Testis (tissue), 3 donors: ENCODE measurements around the gene MFAP3L. TPM values are rescaled to one million over a fixed set of nuclear protein-coding genes. Genes with fewer than 3 reads are reported as not detected.

Source experiments
- DNase-seq: peaks from one replicate; pipeline ENCODE4 v3.0.0-alpha.2; 2019
- H3K27ac ChIP-seq, 2 donors: fragments of 200-600 bp; sonication (generic); one replicate each; pipeline ENCODE4 v1.5.1; 2019
- H3K27me3 ChIP-seq: fragments of 200-600 bp; sonication (generic); one replicate; pipeline ENCODE4 v1.5.1; 2019
- H3K36me3 ChIP-seq: fragments of 200-600 bp; sonication (generic); one replicate; pipeline ENCODE4 v1.5.1; 2017; ENCODE audit warnings: low read depth; ENCODE audit errors: missing control alignments
- H3K4me1 ChIP-seq: fragments of 200-600 bp; sonication (generic); one replicate; pipeline ENCODE4 v1.5.1; 2019
- H3K4me3 ChIP-seq, 2 donors: fragments of 200-600 bp; sonication (generic); one replicate each; pipeline ENCODE4 v1.5.1; 2017 to 2019
- H3K9me3 ChIP-seq: fragments of 200-600 bp; sonication (generic); one replicate; pipeline ENCODE4 v1.5.1; 2017
- POLR2A ChIP-seq: fragments of 450-650 bp; IDR thresholded peaks from one replicate; pipeline ENCODE4 v1.6.1; 2017; ENCODE audit warnings: antibody characterized with exemption, mild to moderate bottlenecking, moderate library complexity
- WGBS, 2 donors: methylation state at CpG; one replicate each; pipeline ENCODE4 v1.1.5; 2018; 5-methylcytosine and 5-hydroxymethylcytosine counted together
- intact Hi-C: fragments of 100-400 bp; cut with DNase I; formaldehyde crosslinking; loops from one replicate; pipeline ENCODE4 v1.15.1; 2023; ENCODE audit warnings: low total_unique reads
- polyA plus RNA-seq: library from polyadenylated mRNA; stranded (reverse); fragments of 350-450 nt; fragmentation: Illumina TruSeq; extraction: RNeasy Lipid Tissue Mini Kit (QIAGEN cat#74804); gene quantifications from one replicate; pipeline ENCODE4 v1.2.3, GENCODE V29; 2014; ENCODE audit warnings: low read depth, low replicate concordance; ENCODE audit not compliant: insufficient read depth
- total RNA-seq, 2 donors: library from RNA; depleted of rRNA; stranded (reverse); fragments of >200 nt; gene quantifications; one replicate each; pipeline ENCODE4 v1.2.3, GENCODE V29; 2016
- TF ChIP-seq, protein P1 (sequence below), 3 experiments: fragments of 450-650 bp in 2 of 3; fragments of 200-600 bp in 1 of 3; sonication (generic) in 1 of 3; IDR thresholded peaks; one replicate each; pipeline ENCODE4 v1.5.1; 2016 to 2019; ENCODE audit warnings: antibody characterized with exemption in 3 of 3, mild to moderate bottlenecking in 2 of 3, moderate library complexity in 1 of 3

Gene MFAP3L
- total and polyA plus RNA-seq, 3 donors from 2014 or later: 41.4 to 113 (median 78.6) TPM

DNA sequence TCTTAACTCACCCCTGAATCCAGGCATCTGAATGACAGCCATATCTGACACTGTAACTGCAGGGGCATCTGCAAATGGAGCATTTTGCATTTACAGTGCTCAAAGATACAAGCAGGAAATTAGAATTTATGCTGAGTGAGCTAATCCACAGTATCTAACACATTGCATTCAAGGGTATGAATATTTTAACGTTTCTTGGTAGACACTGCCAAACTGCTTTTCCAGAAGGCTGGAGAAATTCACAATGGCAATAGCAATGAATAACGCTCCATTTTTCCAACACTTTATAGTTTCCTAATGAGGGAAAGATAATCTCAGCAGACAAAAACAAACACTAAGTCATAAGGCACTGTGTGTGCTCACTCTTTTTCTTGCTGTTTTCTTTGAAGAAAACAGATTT lies 32.6 kb upstream of the MFAP3L start:
- Histone ChIP-seq H3K27me3 (no peaks in the 10 kb centered on the region), H3K36me3 (no peaks in the 10 kb centered on the region), H3K9me3 (no peaks in the 10 kb centered on the region), H3K4me3 (no peak overlapping the region), H3K27ac (no peak overlapping the region), H3K4me1 (no peaks in the 10 kb centered on the region)
- no peak for TF ChIP-seq POLR2A
- TF ChIP-seq, protein P1, sequence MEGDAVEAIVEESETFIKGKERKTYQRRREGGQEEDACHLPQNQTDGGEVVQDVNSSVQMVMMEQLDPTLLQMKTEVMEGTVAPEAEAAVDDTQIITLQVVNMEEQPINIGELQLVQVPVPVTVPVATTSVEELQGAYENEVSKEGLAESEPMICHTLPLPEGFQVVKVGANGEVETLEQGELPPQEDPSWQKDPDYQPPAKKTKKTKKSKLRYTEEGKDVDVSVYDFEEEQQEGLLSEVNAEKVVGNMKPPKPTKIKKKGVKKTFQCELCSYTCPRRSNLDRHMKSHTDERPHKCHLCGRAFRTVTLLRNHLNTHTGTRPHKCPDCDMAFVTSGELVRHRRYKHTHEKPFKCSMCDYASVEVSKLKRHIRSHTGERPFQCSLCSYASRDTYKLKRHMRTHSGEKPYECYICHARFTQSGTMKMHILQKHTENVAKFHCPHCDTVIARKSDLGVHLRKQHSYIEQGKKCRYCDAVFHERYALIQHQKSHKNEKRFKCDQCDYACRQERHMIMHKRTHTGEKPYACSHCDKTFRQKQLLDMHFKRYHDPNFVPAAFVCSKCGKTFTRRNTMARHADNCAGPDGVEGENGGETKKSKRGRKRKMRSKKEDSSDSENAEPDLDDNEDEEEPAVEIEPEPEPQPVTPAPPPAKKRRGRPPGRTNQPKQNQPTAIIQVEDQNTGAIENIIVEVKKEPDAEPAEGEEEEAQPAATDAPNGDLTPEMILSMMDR (IDR thresholded peaks at IDR 0.05): no peak
- intact Hi-C loops: no loop called here
- DNase-seq: no peak
- WGBS, 2 donors: 41 to 50% methylated on average over 2 of the region's 2 CpGs

DNA sequence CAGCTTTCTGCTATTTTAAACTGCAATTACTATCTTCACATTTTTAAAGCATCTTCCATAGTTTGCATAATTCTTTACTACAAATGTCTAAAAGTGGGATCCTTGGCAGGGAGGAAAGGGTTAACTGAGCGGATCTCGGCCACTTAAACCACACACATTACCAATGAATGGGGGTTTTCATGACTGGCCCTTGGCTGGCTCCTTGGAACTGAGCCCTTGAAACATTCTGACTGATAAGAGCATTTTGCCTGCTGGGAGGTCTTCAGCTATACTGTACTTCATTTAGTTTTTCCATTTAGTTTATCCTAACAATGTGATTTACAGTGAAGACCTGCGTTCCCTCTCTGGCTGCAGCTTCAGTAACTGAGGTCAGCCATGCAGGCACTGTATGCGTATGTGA lies 31.7 kb upstream of the MFAP3L start:
- no peaks in the 10 kb centered on the region for H3K4me1 ChIP-seq
- no peaks in the 10 kb centered on the region for H3K9me3 ChIP-seq
- TF ChIP-seq, protein P1 (IDR thresholded peaks at IDR 0.05): no peak
- TF ChIP-seq POLR2A: no peak
- H3K27ac ChIP-seq: no peak overlapping the region
- no peaks in the 10 kb centered on the region for H3K27me3 ChIP-seq
- no peaks in the 10 kb centered on the region for H3K36me3 ChIP-seq
- no peak for DNase-seq
- intact Hi-C loops: no loop called here
- WGBS, 2 donors: 48 to 61% methylated on average over 4 of the region's 4 CpGs
- H3K4me3 ChIP-seq: no peak overlapping the region

DNA sequence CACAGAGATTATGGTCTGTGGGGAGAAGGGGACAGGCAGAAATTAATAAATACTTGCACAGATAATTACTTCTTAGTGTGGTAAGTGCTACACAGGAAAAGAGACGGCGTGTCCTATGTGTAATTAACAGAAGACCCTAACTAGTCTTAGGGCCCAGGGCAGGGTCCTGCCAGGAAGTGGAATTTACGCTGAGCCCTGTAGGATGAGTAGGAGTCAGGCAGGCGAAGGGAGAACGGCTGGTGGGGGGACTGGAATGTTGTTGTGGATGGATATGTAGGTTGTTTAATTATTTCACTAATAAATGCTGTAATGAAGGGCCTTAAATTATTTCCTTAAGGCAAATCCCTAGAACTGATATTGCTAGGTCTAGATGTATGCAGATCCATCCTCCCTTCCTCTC lies 26.7 kb upstream of the MFAP3L start:
- no peak overlapping the region for H3K27ac ChIP-seq
- TF ChIP-seq, protein P1 (IDR thresholded peaks at IDR 0.05): no peak
- no peaks in the 10 kb centered on the region for H3K9me3 ChIP-seq
- H3K4me3 ChIP-seq: no peak overlapping the region
- no peaks in the 10 kb centered on the region for H3K4me1 ChIP-seq
- 59 to 72% methylated on average over 5 of the region's 5 CpGs for WGBS, 2 donors
- intact Hi-C loops: loop anchor here (5.0 kb wide), 1 partner anchor 241 kb away; no protein-coding TSS in a partner anchor
- H3K36me3 ChIP-seq: no peaks in the 10 kb centered on the region
- no peak for DNase-seq
- H3K27me3 ChIP-seq: no peaks in the 10 kb centered on the region

DNA sequence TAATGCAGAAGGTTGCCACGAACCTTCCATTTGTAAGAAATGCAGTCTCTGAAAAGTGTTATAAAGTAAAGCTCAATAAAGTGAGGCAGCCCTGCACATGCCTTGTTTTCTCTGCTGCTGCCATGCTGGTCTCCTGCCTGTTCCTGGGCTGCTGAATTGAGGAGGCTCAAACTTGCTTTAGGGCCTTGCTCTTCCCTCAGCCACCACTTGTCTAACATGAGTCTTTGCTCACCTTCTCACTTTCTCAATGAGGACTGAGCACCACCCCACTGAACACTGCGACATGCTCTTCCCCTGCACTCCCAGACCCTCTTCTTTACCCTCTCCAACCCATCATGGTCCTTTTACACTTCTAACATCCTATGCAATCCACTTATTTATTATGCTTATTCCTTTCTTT lies 25.2 kb upstream of the MFAP3L start:
- no peaks in the 10 kb centered on the region for H3K4me1 ChIP-seq
- WGBS, 2 donors: 89 to 95% methylated on average over 2 of the region's 2 CpGs
- H3K27me3 ChIP-seq: no peaks in the 10 kb centered on the region
- intact Hi-C loops: loop anchor here (5.0 kb wide), 1 partner anchor 239 kb away; no protein-coding TSS in a partner anchor
- no peak for DNase-seq
- no peak for TF ChIP-seq POLR2A
- TF ChIP-seq, protein P1 (IDR thresholded peaks at IDR 0.05): no peak
- no peaks in the 10 kb centered on the region for H3K36me3 ChIP-seq
- H3K4me3 ChIP-seq: no peak overlapping the region
- no peaks in the 10 kb centered on the region for H3K9me3 ChIP-seq
- H3K27ac ChIP-seq: no peak overlapping the region

DNA sequence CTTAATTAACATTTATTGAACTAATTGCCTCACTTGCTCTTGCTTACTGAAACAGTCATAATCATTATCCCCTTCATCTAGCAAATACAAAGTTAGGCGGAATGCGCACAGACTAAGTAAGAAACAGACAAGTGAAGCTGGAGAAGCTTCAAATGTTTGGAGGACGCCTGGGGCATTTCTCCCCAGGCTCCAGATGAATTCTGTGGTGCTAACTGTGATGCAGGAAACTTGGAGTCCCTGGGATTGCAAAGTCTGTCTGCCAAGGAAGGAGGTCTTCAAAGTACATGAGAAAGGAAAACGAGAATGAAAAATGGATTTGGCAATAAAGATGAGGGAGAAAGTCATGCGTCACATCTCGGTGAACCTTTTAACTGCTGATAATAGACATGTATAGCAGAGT lies 23.6 kb upstream of the MFAP3L start:
- Histone ChIP-seq H3K36me3 (no peaks in the 10 kb centered on the region), H3K27ac (no peak overlapping the region), H3K4me3 (no peak overlapping the region), H3K4me1 (no peaks in the 10 kb centered on the region), H3K27me3 (no peaks in the 10 kb centered on the region), H3K9me3 (no peaks in the 10 kb centered on the region)
- 80 to 82% methylated on average over 6 of the region's 6 CpGs for WGBS, 2 donors
- no peak for DNase-seq
- intact Hi-C loops: loop anchor here (5.0 kb wide), 1 partner anchor 237 kb away; no protein-coding TSS in a partner anchor
- TF ChIP-seq, protein P1 (IDR thresholded peaks at IDR 0.05): no peak
- no peak for TF ChIP-seq POLR2A
